ENCODE data around the gene NAB2. TPM values are rescaled to one million over a fixed set of nuclear protein-coding genes. Genes with fewer than 3 reads are reported as not detected.
A peak's percentile ranks its signal among the peaks of the same experiment; 100 is the strongest.
"Not testable (repeated sequence)": the region's sequence is repeated elsewhere in the genome, so short reads cannot be mapped to it uniquely, and the experiment has no call there.

NAB2 gene
- total RNA-seq, 1 experiment from 2014 or later = 18.9 TPM

- no peak for DNase-seq (ENCODE audit: low spot score)
Measured at GRCh38 chr12:57066245-57066644, 22.7 kb upstream of the NAB2 start.

- peak; percentile 65 for DNase-seq (ENCODE audit: low spot score)
Measured at GRCh38 chr12:57069523-57069922, 19.4 kb upstream of the NAB2 start.

GRCh38 chr12:57072661-57073060, 16.3 kb upstream of the NAB2 start:
- no peak for DNase-seq (ENCODE audit: low spot score)

- DNase-seq (ENCODE audit: low spot score) = not testable (repeated sequence)
Measured at GRCh38 chr12:57073566-57074450, 15.1 kb upstream of the NAB2 start.

- DNase-seq (ENCODE audit: low spot score) = peak; percentile 100
Measured at GRCh38 chr12:57078519-57079404, 10.2 kb upstream of the NAB2 start, which contains the start of gene NEMP1. Gene NEMP1, minus strand, starts transcription at chr12:57078791. Its CDS starts 46 bp downstream, at chr12:57078745.

GRCh38 chr12:57079821-57080220, 9.1 kb upstream of the NAB2 start:
- no peak for DNase-seq (ENCODE audit: low spot score)

- no peak for DNase-seq (ENCODE audit: low spot score)
Measured at GRCh38 chr12:57080855-57081254, 8.1 kb upstream of the NAB2 start.

GRCh38 chr12:57085999-57086492, 2.9 kb upstream of the NAB2 start:
- peak; percentile 35 for DNase-seq (ENCODE audit: low spot score)

- peak; percentile 57 for DNase-seq (ENCODE audit: low spot score)
Measured at GRCh38 chr12:57086493-57087009, 2.4 kb upstream of the NAB2 start.

- DNase-seq (ENCODE audit: low spot score) = peak; percentile 64
Measured at GRCh38 chr12:57087010-57087690, 1.8 kb upstream of the NAB2 start.

GRCh38 chr12:57087691-57088353, 1.1 kb upstream of the NAB2 start:
- DNase-seq (ENCODE audit: low spot score) = peak; percentile 86

- DNase-seq (ENCODE audit: low spot score) = peak; percentile 38
Measured at GRCh38 chr12:57089271-57090245, 644 bp downstream of the NAB2 start.

GRCh38 chr12:57090490-57090889, 1.6 kb downstream of the NAB2 start:
- no peak for DNase-seq (ENCODE audit: low spot score)

GRCh38 chr12:57090924-57091637, 2.2 kb downstream of the NAB2 start:
- no peak for DNase-seq (ENCODE audit: low spot score)

GRCh38 chr12:57091638-57092528, 3.0 kb downstream of the NAB2 start:
- no peak for DNase-seq (ENCODE audit: low spot score)

GRCh38 chr12:57092529-57092862, 3.6 kb downstream of the NAB2 start:
- DNase-seq (ENCODE audit: low spot score) = no peak

GRCh38 chr12:57092876-57093414, 4.0 kb downstream of the NAB2 start:
- DNase-seq (ENCODE audit: low spot score) = no peak
